ENCODE data around the gene CASD1.
A peak's percentile ranks its signal among the peaks of the same experiment; 100 is the strongest.

Gene CASD1

DNA sequence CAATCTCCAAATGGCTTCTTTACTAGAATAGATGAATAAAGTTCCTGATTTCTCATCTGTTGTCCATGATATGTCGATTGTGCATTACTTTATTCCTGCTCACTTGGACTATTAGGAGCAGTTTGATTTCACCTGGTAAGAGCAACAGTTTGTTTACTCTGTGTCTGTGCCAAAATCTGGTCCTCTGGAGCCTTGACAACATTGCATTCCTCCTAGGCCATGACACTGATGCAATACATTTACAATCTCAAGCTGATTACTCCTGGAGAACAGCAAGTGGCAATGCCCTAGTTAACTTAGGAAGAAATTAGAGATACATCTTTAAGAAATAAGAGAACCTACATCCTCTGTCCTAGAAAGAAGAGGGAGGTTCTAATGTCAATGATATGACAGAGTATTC is 74.5 kb downstream of the CASD1 start:
- Histone ChIP-seq H3K79me2 (ENCODE audit: control insufficient read depth, low read length) (no peaks in the 10 kb centered on the region), H4K20me1 (ENCODE audit: control insufficient read depth, insufficient read depth, low read depth, low read length) (no peaks in the 10 kb centered on the region), H3K9me2 (replicated peaks; ENCODE audit: control insufficient read depth, low read length) (no peaks in the 10 kb centered on the region), H3K4me2 (ENCODE audit: low read length) (no peak overlapping the region), H3K4me1 (ENCODE audit: control insufficient read depth, low read length) (no peaks in the 10 kb centered on the region), H3K9me3 (ENCODE audit: control insufficient read depth, insufficient read depth, low read length) (no peaks in the 10 kb centered on the region), H3K4me3 (ENCODE audit: low read length) (no peak overlapping the region), H3K36me3 (ENCODE audit: control insufficient read depth, low read length) (peaks cover 5% of the 10 kb centered on the region; the same call in 1 of the 2 replicates), H3F3A (ENCODE audit: control insufficient read depth, insufficient read depth) (no peaks in the 10 kb centered on the region), H3K27me3 (ENCODE audit: control insufficient read depth, low read length) (no peaks in the 10 kb centered on the region), H3K27ac (ENCODE audit: low read depth, low read length) (no peak overlapping the region)
- no peak for TF ChIP-seq EZH2phosphoT487 (IDR thresholded peaks at IDR 0.05; ENCODE audit: borderline replicate concordance, low read length)
- TF ChIP-seq, protein P1, sequence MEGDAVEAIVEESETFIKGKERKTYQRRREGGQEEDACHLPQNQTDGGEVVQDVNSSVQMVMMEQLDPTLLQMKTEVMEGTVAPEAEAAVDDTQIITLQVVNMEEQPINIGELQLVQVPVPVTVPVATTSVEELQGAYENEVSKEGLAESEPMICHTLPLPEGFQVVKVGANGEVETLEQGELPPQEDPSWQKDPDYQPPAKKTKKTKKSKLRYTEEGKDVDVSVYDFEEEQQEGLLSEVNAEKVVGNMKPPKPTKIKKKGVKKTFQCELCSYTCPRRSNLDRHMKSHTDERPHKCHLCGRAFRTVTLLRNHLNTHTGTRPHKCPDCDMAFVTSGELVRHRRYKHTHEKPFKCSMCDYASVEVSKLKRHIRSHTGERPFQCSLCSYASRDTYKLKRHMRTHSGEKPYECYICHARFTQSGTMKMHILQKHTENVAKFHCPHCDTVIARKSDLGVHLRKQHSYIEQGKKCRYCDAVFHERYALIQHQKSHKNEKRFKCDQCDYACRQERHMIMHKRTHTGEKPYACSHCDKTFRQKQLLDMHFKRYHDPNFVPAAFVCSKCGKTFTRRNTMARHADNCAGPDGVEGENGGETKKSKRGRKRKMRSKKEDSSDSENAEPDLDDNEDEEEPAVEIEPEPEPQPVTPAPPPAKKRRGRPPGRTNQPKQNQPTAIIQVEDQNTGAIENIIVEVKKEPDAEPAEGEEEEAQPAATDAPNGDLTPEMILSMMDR (IDR thresholded peaks at IDR 0.05; ENCODE audit: low read depth, low read length, poor library complexity, severe bottlenecking), result no peak

DNA sequence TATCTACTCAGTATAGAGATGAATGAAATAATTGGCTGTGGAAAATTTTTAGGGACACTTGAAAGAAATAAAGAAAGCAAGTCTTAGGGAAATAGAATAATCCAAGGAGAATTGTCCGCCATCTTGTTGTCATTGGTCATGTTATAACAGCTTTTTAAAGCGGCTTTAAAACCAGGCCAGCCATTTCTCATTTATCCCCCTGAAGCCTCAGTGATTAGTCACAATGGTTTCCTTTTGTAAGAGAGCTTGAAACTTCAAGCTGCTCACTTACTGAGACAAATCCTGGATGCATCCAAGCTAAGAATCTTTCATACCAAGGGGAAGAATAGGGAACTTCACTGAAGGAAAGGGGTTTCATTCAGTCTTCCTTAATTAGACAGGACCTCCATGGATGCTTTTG is 78.5 kb downstream of the CASD1 start:
- H3K79me2 ChIP-seq (ENCODE audit: control insufficient read depth, low read length), result no peaks in the 10 kb centered on the region
- no peaks in the 10 kb centered on the region for H4K20me1 ChIP-seq (ENCODE audit: control insufficient read depth, insufficient read depth, low read depth, low read length)
- peaks cover 4% of the 10 kb centered on the region; the same call in 1 of the 2 replicates for H3F3A ChIP-seq (ENCODE audit: control insufficient read depth, insufficient read depth)
- no peak overlapping the region for H3K4me3 ChIP-seq (ENCODE audit: low read length)
- H3K36me3 ChIP-seq (ENCODE audit: control insufficient read depth, low read length), result peaks cover 8% of the 10 kb centered on the region; the same call in 1 of the 2 replicates
- no peak for TF ChIP-seq EZH2phosphoT487 (IDR thresholded peaks at IDR 0.05; ENCODE audit: borderline replicate concordance, low read length)
- TF ChIP-seq, protein P1 (IDR thresholded peaks at IDR 0.05; ENCODE audit: low read depth, low read length, poor library complexity, severe bottlenecking), result no peak
- H3K4me2 ChIP-seq (ENCODE audit: low read length), result no peak overlapping the region
- no peak overlapping the region for H3K27ac ChIP-seq (ENCODE audit: low read depth, low read length)
- H3K27me3 ChIP-seq (ENCODE audit: control insufficient read depth, low read length), result no peaks in the 10 kb centered on the region
- H3K9me2 ChIP-seq (replicated peaks; ENCODE audit: control insufficient read depth, low read length), result no peaks in the 10 kb centered on the region
- no peaks in the 10 kb centered on the region for H3K9me3 ChIP-seq (ENCODE audit: control insufficient read depth, insufficient read depth, low read length)
- H3K4me1 ChIP-seq (ENCODE audit: control insufficient read depth, low read length), result peaks cover 26% of the 10 kb centered on the region

DNA sequence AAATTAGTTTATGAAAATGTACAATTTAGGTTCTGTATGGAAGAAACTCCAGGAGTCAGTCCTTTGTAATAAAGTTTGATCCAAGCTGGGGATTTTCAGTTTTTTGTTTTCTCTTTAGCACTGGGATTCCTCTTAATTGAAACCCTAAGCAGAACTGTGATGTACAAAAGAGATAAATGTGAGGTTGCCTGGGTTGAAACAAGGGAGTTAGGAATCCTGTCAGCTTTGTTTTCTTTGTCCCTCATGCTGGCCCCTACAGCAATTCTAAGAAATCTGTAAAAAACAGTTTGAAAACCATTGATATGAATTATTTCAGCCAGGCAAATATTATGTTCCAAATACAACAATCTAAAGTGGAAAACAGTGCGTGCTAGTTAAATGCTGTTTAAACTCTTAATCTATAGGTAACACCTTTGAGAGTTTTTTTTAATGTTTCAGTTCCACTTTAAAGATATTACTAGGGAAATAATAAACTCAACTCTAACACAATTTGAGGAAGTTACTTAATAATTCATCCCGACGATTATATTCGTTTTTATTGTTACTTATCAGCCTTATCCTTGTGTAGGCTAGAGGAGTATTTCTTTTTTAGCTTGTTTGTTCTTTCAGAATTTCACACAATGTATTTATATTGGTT is 81.0 kb downstream of the CASD1 start:
- no peaks in the 10 kb centered on the region for H3K9me3 ChIP-seq (ENCODE audit: control insufficient read depth, insufficient read depth, low read length)
- peak overlapping the region; percentile 68 for H3K4me2 ChIP-seq (ENCODE audit: low read length)
- H3K4me1 ChIP-seq (ENCODE audit: control insufficient read depth, low read length), result peaks cover 26% of the 10 kb centered on the region
- no peaks in the 10 kb centered on the region for H3K27me3 ChIP-seq (ENCODE audit: control insufficient read depth, low read length)
- peaks cover 8% of the 10 kb centered on the region; the same call in 1 of the 2 replicates for H3K36me3 ChIP-seq (ENCODE audit: control insufficient read depth, low read length)
- H3K27ac ChIP-seq (ENCODE audit: low read depth, low read length), result peak overlapping the region; percentile 54
- H4K20me1 ChIP-seq (ENCODE audit: control insufficient read depth, insufficient read depth, low read depth, low read length), result no peaks in the 10 kb centered on the region
- H3F3A ChIP-seq (ENCODE audit: control insufficient read depth, insufficient read depth), result peaks cover 4% of the 10 kb centered on the region; the same call in 1 of the 2 replicates
- peak overlapping the region; percentile 53 for H3K4me3 ChIP-seq (ENCODE audit: low read length)
- no peaks in the 10 kb centered on the region for H3K79me2 ChIP-seq (ENCODE audit: control insufficient read depth, low read length)
- H3K9me2 ChIP-seq (replicated peaks; ENCODE audit: control insufficient read depth, low read length), result no peaks in the 10 kb centered on the region
- TF ChIP-seq, protein P1 (IDR thresholded peaks at IDR 0.05; ENCODE audit: low read depth, low read length, poor library complexity, severe bottlenecking), result no peak
- no peak for TF ChIP-seq EZH2phosphoT487 (IDR thresholded peaks at IDR 0.05; ENCODE audit: borderline replicate concordance, low read length)
